A673 (cell line): Measurements from ENCODE around the gene IL26. TPM values are rescaled to one million over a fixed set of nuclear protein-coding genes. Genes with fewer than 3 reads are reported as not detected.

ENCODE experiments used
- BruUV-seq: library from RNA; stranded (reverse); fragments of 400-500 nt; replicated peaks from 2 replicates; lab custom pipeline; 2021; lab: Mats Ljungman, UMichigan
- CTCF ChIA-PET: fragments of 300-600 bp; sonication (Branson Sonifier 250); formaldehyde crosslinking; loops from one replicate; lab custom pipeline; 2022; ENCODE audit warnings: antibody characterized with exemption; lab: Charles Lee
- POLR2A ChIA-PET: fragments of 300-600 bp; sonication (Branson Sonifier 250); formaldehyde crosslinking; loops from one replicate; lab custom pipeline; 2022; ENCODE audit warnings: antibody characterized with exemption; ENCODE audit not compliant: low non-redundant PET; lab: Charles Lee
- DNase-seq: peaks from one replicate; pipeline ENCODE4 v3.0.0-alpha.2; 2015; ENCODE audit warnings: low spot score
- H3K27ac ChIP-seq: fragments of 200-600 bp; sonication (generic); 2 replicates; pipeline ENCODE4 v1.5.1; 2016; ENCODE audit warnings: mixed run types, low read depth, mild to moderate bottlenecking, mixed read lengths, antibody characterized with exemption, low read length; ENCODE audit not compliant: poor library complexity, severe bottlenecking
- H3K27me3 ChIP-seq: fragments of 200-600 bp; sonication (generic); replicated peaks from 2 replicates; pipeline ENCODE4 v1.6.1; 2017; ENCODE audit warnings: mixed run types, low read depth, mild to moderate bottlenecking, mixed read lengths, antibody characterized with exemption, low read length; ENCODE audit not compliant: insufficient read depth, poor library complexity
- H3K36me3 ChIP-seq: fragments of 200-600 bp; sonication (generic); 2 replicates; pipeline ENCODE4 v1.6.1; 2016; ENCODE audit warnings: mixed run types, mild to moderate bottlenecking, mixed read lengths, antibody characterized with exemption, low read length; ENCODE audit not compliant: insufficient read depth, poor library complexity, severe bottlenecking
- H3K4me1 ChIP-seq: fragments of 200-600 bp; sonication (generic); 2 replicates; pipeline ENCODE4 v1.6.1; 2017; ENCODE audit warnings: mixed run types, mild to moderate bottlenecking, mixed read lengths, antibody characterized with exemption, low read length; ENCODE audit not compliant: insufficient read depth, poor library complexity, severe bottlenecking
- H3K4me3 ChIP-seq: fragments of 200-600 bp; sonication (generic); 2 replicates; pipeline ENCODE4 v1.5.1; 2016; ENCODE audit warnings: low read depth, mixed run types, mild to moderate bottlenecking, mixed read lengths, low read length; ENCODE audit not compliant: poor library complexity, severe bottlenecking
- H3K9me3 ChIP-seq: fragments of 200-600 bp; sonication (generic); 2 replicates; pipeline ENCODE4 v1.6.1; 2016; ENCODE audit warnings: mixed run types, low read depth, mild to moderate bottlenecking, mixed read lengths, antibody characterized with exemption, low read length; ENCODE audit not compliant: poor library complexity, severe bottlenecking
- CTCF ChIP-seq: fragments of 300-800, 200-600 bp; sonication (generic); conservative IDR thresholded peaks from 2 replicates; pipeline ENCODE4 v1.5.1; 2017; ENCODE audit warnings: low read depth, mild to moderate bottlenecking, antibody characterized with exemption, low read length, moderate library complexity, mixed read lengths
- EZH2 ChIP-seq: fragments of 200-600 bp; sonication (generic); IDR thresholded peaks from 2 replicates; pipeline ENCODE4 v1.6.1; 2017; ENCODE audit warnings: borderline replicate concordance, low read depth, mild to moderate bottlenecking, mixed read lengths, antibody characterized with exemption, low read length; ENCODE audit not compliant: poor library complexity, severe bottlenecking
- intact Hi-C: fragments of 100-400 bp; cut with micrococcal nuclease; formaldehyde crosslinking; loops from one replicate; pipeline ENCODE4 v1.10.0; 2022; ENCODE audit not compliant: unreplicated experiment
- total RNA-seq: library from RNA; stranded (reverse); gene quantifications from 2 replicates; pipeline ENCODE4 v1.2.3, GENCODE V29; 2021

Gene IL26
- total RNA-seq, 1 experiment from 2014 or later, result not detected

DNA sequence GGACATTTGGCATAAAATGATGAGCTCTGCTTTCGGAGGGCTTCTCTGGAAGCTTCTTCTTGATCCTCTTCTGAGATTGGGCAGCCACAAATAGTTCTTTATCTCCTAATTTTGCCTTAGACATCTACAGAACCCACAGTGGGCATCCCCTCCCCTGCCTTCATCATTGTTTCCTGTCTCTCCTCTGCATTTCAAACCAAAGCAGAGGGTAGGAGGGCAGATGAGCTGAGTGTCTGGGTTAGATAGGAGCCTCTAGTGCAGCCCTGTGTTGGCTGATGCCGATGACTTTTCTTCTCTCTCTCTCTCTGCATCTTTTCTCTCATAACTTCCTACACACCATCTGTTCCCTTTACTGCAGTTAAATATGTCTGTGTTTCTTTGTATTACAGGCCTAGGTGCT, 8.5 kb upstream of the IL26 start:
- H3K27me3 ChIP-seq, result no peaks in the 10 kb centered on the region
- no peaks in the 10 kb centered on the region for H3K36me3 ChIP-seq
- BruUV-seq, result no TSS peak
- H3K4me1 ChIP-seq, result no peaks in the 10 kb centered on the region
- no peak overlapping the region for H3K4me3 ChIP-seq
- no peaks in the 10 kb centered on the region for H3K9me3 ChIP-seq
- no peak overlapping the region for H3K27ac ChIP-seq
- CTCF ChIA-PET, result no interaction called here
- intact Hi-C loops, result no loop called here
- no peak for DNase-seq
- POLR2A ChIA-PET, result no interaction called here
- TF ChIP-seq CTCF (no peak), EZH2 (no peak)

GRCh38 chr12:68233498-68233897, 7.9 kb upstream of the IL26 start:
- DNase-seq, result no peak
- ChIA-PET POLR2A (no interaction called here), CTCF (no interaction called here)
- Histone ChIP-seq H3K4me3 (no peak overlapping the region), H3K4me1 (no peaks in the 10 kb centered on the region), H3K27ac (no peak overlapping the region), H3K9me3 (no peaks in the 10 kb centered on the region), H3K36me3 (no peaks in the 10 kb centered on the region), H3K27me3 (no peaks in the 10 kb centered on the region)
- intact Hi-C loops, result no loop called here
- BruUV-seq, result no TSS peak
- no peak for TF ChIP-seq EZH2
- TF ChIP-seq CTCF, result no peak

- POLR2A ChIA-PET, result interaction anchor here (0.6 kb wide), 1 partner anchor 100 kb away, joined by 3 read pairs; no protein-coding TSS in a partner anchor
- Histone ChIP-seq H3K27ac (no peak overlapping the region), H3K9me3 (no peaks in the 10 kb centered on the region), H3K4me3 (no peak overlapping the region), H3K27me3 (no peaks in the 10 kb centered on the region), H3K4me1 (no peaks in the 10 kb centered on the region), H3K36me3 (no peaks in the 10 kb centered on the region)
- TF ChIP-seq CTCF (no peak), EZH2 (no peak)
- no TSS peak for BruUV-seq
- DNase-seq, result no peak
- intact Hi-C loops, result no loop called here
- CTCF ChIA-PET, result no interaction called here
These were observed 6.1 kb upstream of the IL26 start for GRCh38 chr12:68231691-68232090.
